SK-N-SH (cell line): Measurements from ENCODE around the gene ESPL1. TPM values are rescaled to one million over a fixed set of nuclear protein-coding genes. Genes with fewer than 3 reads are reported as not detected.

Experiments
- CTCF ChIA-PET: fragments of 300-600, 350-600 bp; formaldehyde crosslinking; extraction: SDS; loops from one replicate; lab custom pipeline; 2021; lab: Yijun Ruan, JAX
- POLR2A ChIA-PET: fragments of 350-600 bp; sonication (Branson Sonifier 250); formaldehyde crosslinking; extraction: SDS; loops from one replicate; lab custom pipeline; 2020; ENCODE audit warnings: antibody characterized with exemption, inconsistent platforms; lab: Yijun Ruan, JAX
- DNase-seq: peaks from one replicate; pipeline ENCODE4 v3.0.0; 2012
- H2AFZ ChIP-seq: fragments of 200-600 bp; sonication (generic); 2 replicates; pipeline ENCODE4 v1.8.1; 2016; ENCODE audit warnings: antibody characterized with exemption, mild to moderate bottlenecking, low read depth
- H3F3A ChIP-seq: fragments of 200-600 bp; sonication (generic); replicated peaks from 2 replicates; pipeline ENCODE3; 2016; ENCODE audit warnings: antibody characterized with exemption, mild to moderate bottlenecking; ENCODE audit not compliant: insufficient read depth
- H3K27ac ChIP-seq, 2 experiments: fragments of 200-500 bp in 1 of 2; fragments of 200-600 bp in 1 of 2; sonication (Bioruptor generic) in 1 of 2; sonication (generic), shearing (Covaris generic) in 1 of 2; 2 replicates each; pipeline versions ENCODE4 v1.5.1 to v1.6.1; 2014 to 2016; ENCODE audit warnings: low read depth in 2 of 2, inconsistent platforms in 1 of 2, low read length in 1 of 2, mild to moderate bottlenecking in 1 of 2, mixed read lengths in 1 of 2
- H3K27me3 ChIP-seq: fragments of 200-600 bp; sonication (generic), shearing (Covaris generic); 2 replicates; pipeline ENCODE4 v1.6.1; 2016; ENCODE audit warnings: mixed run types; ENCODE audit not compliant: insufficient read depth
- H3K36me3 ChIP-seq, 2 experiments: fragments of 200-500 bp in 1 of 2; fragments of 200-600 bp in 1 of 2; sonication (Bioruptor generic) in 1 of 2; sonication (generic) in 1 of 2; replicated peaks in 1 of 2; 2 replicates each; pipeline versions ENCODE3 to v1.5.1; 2014 to 2016; ENCODE audit warnings: low read length in 1 of 2, mild to moderate bottlenecking in 1 of 2; ENCODE audit not compliant: insufficient read depth in 2 of 2, control insufficient read depth in 1 of 2
- H3K4me1 ChIP-seq, 2 experiments: fragments of 200-500 bp in 1 of 2; fragments of 200-600 bp in 1 of 2; sonication (Bioruptor generic) in 1 of 2; sonication (generic), shearing (Covaris generic) in 1 of 2; 2 replicates each; pipeline versions ENCODE4 v1.5.1 to v1.6.1; 2014 to 2016; ENCODE audit warnings: low read depth in 1 of 2, low read length in 1 of 2, mixed run types in 1 of 2; ENCODE audit not compliant: insufficient read depth in 2 of 2, control insufficient read depth in 1 of 2
- H3K4me2 ChIP-seq: fragments of 200-600 bp; sonication (generic), shearing (Covaris generic); 2 replicates; pipeline ENCODE4 v1.6.1; 2017; ENCODE audit warnings: mixed run types
- H3K4me3 ChIP-seq, 2 experiments: fragments of 200-500 bp in 1 of 2; fragments of 200-600 bp in 1 of 2; sonication (Bioruptor generic) in 1 of 2; sonication (generic), shearing (Covaris generic) in 1 of 2; 2 replicates each; pipeline versions ENCODE4 v1.5.1 to v1.8.1; 2014 to 2016; ENCODE audit warnings: low read depth in 2 of 2, inconsistent platforms in 1 of 2, low read length in 1 of 2, mild to moderate bottlenecking in 1 of 2, mixed read lengths in 1 of 2, moderate library complexity in 1 of 2
- H3K79me2 ChIP-seq: fragments of 200-600 bp; sonication (generic); 2 replicates; pipeline ENCODE4 v1.8.1; 2017; ENCODE audit warnings: mild to moderate bottlenecking; ENCODE audit not compliant: insufficient read depth
- H3K9ac ChIP-seq: fragments of 200-600 bp; sonication (generic); 2 replicates; pipeline ENCODE4 v1.6.1; 2017; ENCODE audit warnings: mixed run types
- H3K9me2 ChIP-seq: fragments of 200-600 bp; sonication (generic); 2 replicates; pipeline ENCODE4 v1.6.1; 2017; ENCODE audit warnings: mixed run types
- H3K9me3 ChIP-seq: fragments of 200-600 bp; sonication (generic); 2 replicates; pipeline ENCODE4 v1.6.1; 2017; ENCODE audit warnings: mixed run types, mild to moderate bottlenecking, moderate library complexity
- H4K20me1 ChIP-seq: fragments of 200-600 bp; sonication (generic); 2 replicates; pipeline ENCODE4 v1.6.1; 2017; ENCODE audit warnings: mild to moderate bottlenecking, mixed run types; ENCODE audit not compliant: insufficient read depth
- CTCF ChIP-seq: fragments of 200-600 bp; sonication (generic); IDR thresholded peaks from 2 replicates; pipeline ENCODE4 v1.6.1; 2017; ENCODE audit warnings: antibody characterized with exemption, mild to moderate bottlenecking, moderate library complexity
- ELF1 ChIP-seq: IDR thresholded peaks from 2 replicates; pipeline ENCODE4 v1.4.0; 2012
- EP300 ChIP-seq, 2 experiments: IDR thresholded peaks; 2 replicates each; pipeline versions ENCODE4 v1.4.0 to v1.6.1; 2012; ENCODE audit warnings: borderline replicate concordance in 1 of 2, low read depth in 1 of 2, low read length in 1 of 2
- FOSL2 ChIP-seq: IDR thresholded peaks from 2 replicates; pipeline ENCODE4 v1.4.0; 2012; ENCODE audit warnings: low read depth, mild to moderate bottlenecking, moderate library complexity, borderline replicate concordance
- FOXJ3 ChIP-seq: sonication (generic); formaldehyde crosslinking; IDR thresholded peaks from 2 replicates; pipeline ENCODE4 v1.5.1; 2020; ENCODE audit warnings: mild to moderate bottlenecking, missing genetic modification reagents
- GATA2 ChIP-seq: sonication (generic); formaldehyde crosslinking; IDR thresholded peaks from 2 replicates; pipeline ENCODE4 v1.5.0; 2020; ENCODE audit warnings: mild to moderate bottlenecking, missing genetic modification reagents
- IRF3 ChIP-seq: fragments of 150-350 bp; IDR thresholded peaks from 2 replicates; pipeline ENCODE4 v1.6.1; 2016; ENCODE audit warnings: mild to moderate bottlenecking, low read depth, low read length
- MXI1 ChIP-seq: IDR thresholded peaks from 2 replicates; pipeline ENCODE4 v1.6.1; 2012; ENCODE audit warnings: mild to moderate bottlenecking, low read depth, low read length, improper control_type of control experiment
- NFIC ChIP-seq: IDR thresholded peaks from 2 replicates; pipeline ENCODE4 v1.4.0; 2012; ENCODE audit warnings: borderline replicate concordance
- NRF1 ChIP-seq: IDR thresholded peaks from 2 replicates; pipeline ENCODE4 v1.6.1; 2012; ENCODE audit warnings: low read depth, mild to moderate bottlenecking, low read length
- POLR2AphosphoS5 ChIP-seq: IDR thresholded peaks from 2 replicates; pipeline ENCODE4 v1.6.1; 2012; ENCODE audit warnings: low read depth, low read length
- RFX5 ChIP-seq: IDR thresholded peaks from 2 replicates; pipeline ENCODE4 v1.6.1; 2012; ENCODE audit warnings: mild to moderate bottlenecking, improper control_type of control experiment, low read length
- RXRA ChIP-seq: IDR thresholded peaks from 2 replicates; pipeline ENCODE4 v1.4.0; 2012; ENCODE audit warnings: low read depth, mild to moderate bottlenecking, borderline replicate concordance
- SIN3A ChIP-seq: IDR thresholded peaks from 2 replicates; pipeline ENCODE4 v1.6.1; 2012; ENCODE audit warnings: low read depth, mild to moderate bottlenecking, low read length, moderate library complexity, borderline replicate concordance
- TAF1 ChIP-seq: IDR thresholded peaks from 2 replicates; pipeline ENCODE4 v1.6.1; 2012; ENCODE audit warnings: low read depth, mild to moderate bottlenecking, low read length, moderate library complexity, borderline replicate concordance
- TCF12 ChIP-seq: IDR thresholded peaks from 2 replicates; pipeline ENCODE4 v1.4.0; 2012
- TEAD4 ChIP-seq: IDR thresholded peaks from 2 replicates; pipeline ENCODE4 v1.4.0; 2012; ENCODE audit warnings: mild to moderate bottlenecking, borderline replicate concordance; ENCODE audit not compliant: insufficient read depth
- WGBS: methylation state at CpG from one replicate; pipeline ENCODE4 v1.1.6; 2017; ENCODE audit warnings: low lambda C conversion rate; 5-methylcytosine and 5-hydroxymethylcytosine counted together
- polyA plus RNA-seq, 3 experiments: library from polyadenylated mRNA; depleted of rRNA; stranded (reverse); fragments of >200 nt; gene quantifications; 2 replicates each; pipeline ENCODE4 v1.2.3, GENCODE V29; 2012
- TF ChIP-seq, protein P1 (sequence below): IDR thresholded peaks from 2 replicates; pipeline ENCODE4 v1.4.0; 2012; ENCODE audit warnings: low read depth, borderline replicate concordance
- TF ChIP-seq, protein P2 (sequence below): IDR thresholded peaks from 2 replicates; pipeline ENCODE4 v1.4.0; 2012; ENCODE audit warnings: low read depth, borderline replicate concordance

Gene ESPL1
- polyA plus RNA-seq, 1 of the 3 experiments (the other 2 are of a cell fraction): 8.6 TPM

DNA sequence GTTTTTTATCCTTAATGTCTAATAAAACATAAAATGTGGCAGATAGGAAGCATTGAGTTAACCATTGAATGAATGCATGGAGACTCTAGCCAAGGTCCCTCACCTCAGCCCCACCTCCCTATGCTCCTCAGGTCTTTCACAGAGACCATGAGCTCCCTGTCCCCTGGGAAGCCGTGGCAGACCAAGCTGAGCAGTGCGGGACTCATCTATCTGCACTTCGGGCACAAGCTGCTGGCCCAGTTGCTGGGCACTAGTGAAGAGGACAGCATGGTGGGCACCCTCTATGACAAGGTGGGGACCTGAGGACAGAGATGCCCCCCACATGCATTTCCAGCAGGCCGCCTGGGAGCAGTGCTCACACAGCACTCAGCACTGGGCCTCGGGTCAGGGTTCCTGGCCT, 34.8 kb downstream of the ESPL1 start (continued):
- no peak for TF ChIP-seq IRF3

DNA sequence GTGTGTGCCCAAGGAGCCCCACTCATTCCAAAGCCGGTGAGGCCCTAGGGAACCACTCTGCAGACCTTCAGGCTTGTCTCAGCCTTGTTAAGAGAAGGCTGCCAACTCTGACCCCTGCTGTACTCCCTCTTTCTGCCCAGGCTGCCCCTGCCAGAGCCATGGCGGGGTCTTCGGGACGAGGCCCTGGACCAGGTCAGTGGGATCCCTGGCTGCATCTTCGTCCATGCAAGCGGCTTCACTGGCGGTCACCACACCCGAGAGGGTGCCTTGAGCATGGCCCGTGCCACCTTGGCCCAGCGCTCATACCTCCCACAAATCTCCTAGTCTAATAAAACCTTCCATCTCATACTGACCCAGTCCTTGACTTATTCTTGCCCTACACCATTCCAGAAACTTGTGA, 38.7 kb downstream of the ESPL1 start:
- CTCF ChIA-PET: no interaction called here
- Histone ChIP-seq H4K20me1 (no peaks in the 10 kb centered on the region), H3K36me3 (peaks cover 27 to 62% of the 10 kb centered on the region in 2 experiments), H3F3A (no peaks in the 10 kb centered on the region), H3K4me3 (no peak overlapping the region), H3K27ac (no peak overlapping the region), H3K9me2 (no peaks in the 10 kb centered on the region), H2AFZ (no peak overlapping the region)
- WGBS: 96% methylated on average over 3 of the region's 10 CpGs
- DNase-seq: no peak
- TF ChIP-seq NFIC (no peak), MXI1 (no peak), RXRA (no peak), ELF1 (no peak), POLR2AphosphoS5 (no peak)
- TF ChIP-seq, protein P1, sequence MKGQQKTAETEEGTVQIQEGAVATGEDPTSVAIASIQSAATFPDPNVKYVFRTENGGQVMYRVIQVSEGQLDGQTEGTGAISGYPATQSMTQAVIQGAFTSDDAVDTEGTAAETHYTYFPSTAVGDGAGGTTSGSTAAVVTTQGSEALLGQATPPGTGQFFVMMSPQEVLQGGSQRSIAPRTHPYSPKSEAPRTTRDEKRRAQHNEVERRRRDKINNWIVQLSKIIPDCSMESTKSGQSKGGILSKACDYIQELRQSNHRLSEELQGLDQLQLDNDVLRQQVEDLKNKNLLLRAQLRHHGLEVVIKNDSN: no peak
- TF ChIP-seq, all 33 proteins: peak for 0
- Histone ChIP-seq H3K4me1 (peaks cover 0 to 9% of the 10 kb centered on the region in 2 experiments; a peak in 1 of 4 replicates), H3K9me3 (no peaks in the 10 kb centered on the region), H3K79me2 (peaks cover 29% of the 10 kb centered on the region), H3K27me3 (no peaks in the 10 kb centered on the region), H3K9ac (no peak overlapping the region), H3K4me2 (no peak overlapping the region)
- POLR2A ChIA-PET: no interaction called here

- H3F3A ChIP-seq: no peaks in the 10 kb centered on the region
- no peaks in the 10 kb centered on the region for H3K27me3 ChIP-seq
- no peaks in the 10 kb centered on the region for H4K20me1 ChIP-seq
- H3K36me3 ChIP-seq: peaks cover 20 to 49% of the 10 kb centered on the region in 2 experiments
- H2AFZ ChIP-seq: no peak overlapping the region
- CTCF ChIA-PET: interaction anchor here (1.0 to 5.0 kb wide), 4 partner anchors 13 to 95 kb away, joined by 3 to 38 read pairs (median 8); partner anchors contain the start of gene AAAS
- H3K9me3 ChIP-seq: no peaks in the 10 kb centered on the region
- WGBS: 73% methylated on average over 4 of the region's 4 CpGs
- H3K9me2 ChIP-seq: no peaks in the 10 kb centered on the region
- DNase-seq: no peak
- H3K4me3 ChIP-seq: no peak overlapping the region
- peaks cover 15% of the 10 kb centered on the region; the same call in 1 of the 2 replicates for H3K79me2 ChIP-seq
- TF ChIP-seq FOSL2: no peak
- no peak for TF ChIP-seq CTCF
- TF ChIP-seq SIN3A: no peak
- no peak for TF ChIP-seq MXI1
- TF ChIP-seq, protein P2, sequence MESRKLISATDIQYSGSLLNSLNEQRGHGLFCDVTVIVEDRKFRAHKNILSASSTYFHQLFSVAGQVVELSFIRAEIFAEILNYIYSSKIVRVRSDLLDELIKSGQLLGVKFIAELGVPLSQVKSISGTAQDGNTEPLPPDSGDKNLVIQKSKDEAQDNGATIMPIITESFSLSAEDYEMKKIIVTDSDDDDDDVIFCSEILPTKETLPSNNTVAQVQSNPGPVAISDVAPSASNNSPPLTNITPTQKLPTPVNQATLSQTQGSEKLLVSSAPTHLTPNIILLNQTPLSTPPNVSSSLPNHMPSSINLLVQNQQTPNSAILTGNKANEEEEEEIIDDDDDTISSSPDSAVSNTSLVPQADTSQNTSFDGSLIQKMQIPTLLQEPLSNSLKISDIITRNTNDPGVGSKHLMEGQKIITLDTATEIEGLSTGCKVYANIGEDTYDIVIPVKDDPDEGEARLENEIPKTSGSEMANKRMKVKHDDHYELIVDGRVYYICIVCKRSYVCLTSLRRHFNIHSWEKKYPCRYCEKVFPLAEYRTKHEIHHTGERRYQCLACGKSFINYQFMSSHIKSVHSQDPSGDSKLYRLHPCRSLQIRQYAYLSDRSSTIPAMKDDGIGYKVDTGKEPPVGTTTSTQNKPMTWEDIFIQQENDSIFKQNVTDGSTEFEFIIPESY: no peak
- no peak for TF ChIP-seq RFX5
- TF ChIP-seq, protein P1: no peak
- TF ChIP-seq TEAD4: no peak
- TF ChIP-seq TCF12: no peak
- TF ChIP-seq NRF1: no peak
- TF ChIP-seq FOXJ3 (CRISPR knock-in tag): no peak
- TF ChIP-seq GATA2 (CRISPR knock-in tag): no peak
- no peak for TF ChIP-seq EP300 (IDR thresholded peaks at IDR 0.05; ENCODE audit: borderline replicate concordance in 1 of 2, low read depth in 1 of 2, low read length in 1 of 2)
- no peak for TF ChIP-seq POLR2AphosphoS5
- no peak for TF ChIP-seq NFIC
- TF ChIP-seq TAF1: no peak
- no peaks in the 10 kb centered on the region; a peak in 1 of 4 replicates for H3K4me1 ChIP-seq
- H3K27ac ChIP-seq: no peak overlapping the region
- POLR2A ChIA-PET: interaction anchor here (0.7 to 1.6 kb wide), 4 partner anchors 9 to 166 kb away, joined by 3 to 4 read pairs (median 3); partner anchors contain the start of genes MYG1 and PFDN5
- no peak overlapping the region for H3K4me2 ChIP-seq
- H3K9ac ChIP-seq: no peak overlapping the region
Observed at GRCh38 chr12:53308276-53308675, 40.2 kb downstream of the ESPL1 start.
